ENCODE measurements around the gene CFAP99. TPM values are rescaled to one million over a fixed set of nuclear protein-coding genes. Genes with fewer than 3 reads are reported as not detected.

CFAP99 gene
- total and polyA plus RNA-seq, 9 of the 15 experiments (the other 6 are each of a cell fraction or from before 2014, with no cell fraction given), result 0.07 to 0.18 (median 0.09) TPM; not detected in 6

GRCh38 chr4:2432004-2432403 lies 13.2 kb downstream of the CFAP99 start:
- intact Hi-C loops (cut with micrococcal nuclease), result no loop called here
- TF ChIP-seq ASH1L (IDR thresholded peaks at IDR 0.05; ENCODE audit: borderline replicate concordance, low read depth, partially characterized antibody) (no peak), ZNF277 (CRISPR knock-in tag; IDR thresholded peaks at IDR 0.05; ENCODE audit: borderline replicate concordance) (no peak), PTBP1 (IDR thresholded peaks at IDR 0.05; ENCODE audit: low read depth, low read length) (0 out of 2 replicates have a peak, but pooled peaks have one; percentile 46), PHF20 (IDR thresholded peaks at IDR 0.05; ENCODE audit: partially characterized antibody) (peak; percentile 15), RHOXF2B (CRISPR knock-in tag; conservative IDR thresholded peaks at IDR 0.05) (no peak), CEBPZ (IDR thresholded peaks at IDR 0.05; ENCODE audit: borderline replicate concordance, low read depth, low read length) (peak; percentile 64; the same call in 1 of the 2 replicates), CREB1 (IDR thresholded peaks at IDR 0.05) (no peak), CREB1 (CRISPR knock-in tag; IDR thresholded peaks at IDR 0.05) (0 out of 2 replicates have a peak, but pooled peaks have one; percentile 40), PTTG1 (tag; IDR thresholded peaks at IDR 0.05; ENCODE audit: low read depth) (no peak), L3MBTL2 (IDR thresholded peaks at IDR 0.05) (no peak), ZNF609 (CRISPR knock-in tag; IDR thresholded peaks at IDR 0.05; ENCODE audit: borderline replicate concordance) (no peak), CREB5 (CRISPR knock-in tag; IDR thresholded peaks at IDR 0.05) (no peak)

More at GRCh38 chr4:2432004-2432403, 13.2 kb downstream of the CFAP99 start:
- no TSS peak for BruUV-seq (replicated peaks)
- no peak overlapping the region for H3K4me2 ChIP-seq (ENCODE audit: insufficient read depth, low read length)
- peaks cover 14 to 42% of the 10 kb centered on the region in 2 experiments for H3K4me1 ChIP-seq (replicated peaks in 1 of 2; ENCODE audit: control insufficient read depth in 2 of 2, insufficient read depth in 2 of 2, low read length in 2 of 2)
- ATAC-seq, result no peak
- no peak for DNase-seq (ENCODE audit: extremely low read depth in 1 of 4, low spot score in 3 of 4)
- no peaks in the 10 kb centered on the region for H3K36me3 ChIP-seq (ENCODE audit: control insufficient read depth, insufficient read depth, low read length)
- ChIA-PET CTCF (ENCODE audit: low intra/inter-chr PET ratio) (no interaction called here), POLR2A (interaction anchor here (0.5 to 1.5 kb wide), 4 partner anchors 10 to 26 kb away, joined by 3 to 4 read pairs (median 3); no protein-coding TSS in a partner anchor)
- H3K9me3 ChIP-seq (replicated peaks; ENCODE audit: control insufficient read depth, insufficient read depth, low read depth, low read length), result no peaks in the 10 kb centered on the region
- H3K79me2 ChIP-seq (ENCODE audit: control insufficient read depth, insufficient read depth, low read length), result no peaks in the 10 kb centered on the region
- no peak overlapping the region for H3K27ac ChIP-seq (ENCODE audit: extremely low read depth, low read depth, low read length)
- H3K9me1 ChIP-seq (ENCODE audit: control insufficient read depth, insufficient read depth, low read length), result no peaks in the 10 kb centered on the region
- H4K20me1 ChIP-seq (replicated peaks; ENCODE audit: control insufficient read depth, insufficient read depth, low read length), result no peaks in the 10 kb centered on the region
- H3K9ac ChIP-seq (ENCODE audit: insufficient read depth in 1 of 2, low read depth in 2 of 2, low read length in 2 of 2), result no peak overlapping the region
- in situ Hi-C loops (cut with MboI), result no loop called here
- FAIRE-seq, result peak; percentile 42
- H3K4me3 ChIP-seq, result no peak overlapping the region
- no peaks in the 10 kb centered on the region for H3K27me3 ChIP-seq (ENCODE audit: control insufficient read depth in 2 of 2, insufficient read depth in 2 of 2, low read length in 2 of 2)
- no peak overlapping the region for H2AFZ ChIP-seq (ENCODE audit: low read depth, low read length)

Data from K562 (cell line).